Right ventricle myocardium inferior (tissue), 1 donor: ENCODE data around the gene SDHA. TPM values are rescaled to one million over a fixed set of nuclear protein-coding genes. Genes with fewer than 3 reads are reported as not detected.
A peak's percentile ranks its signal among the peaks of the same experiment; 100 is the strongest.

Experiments
- ATAC-seq: fragments of 200-7000 bp; cut with Tn5 transposase; one replicate; pipeline ENCODE4 v1.9.1; 2020; ENCODE audit warnings: mild to moderate bottlenecking, moderate library complexity
- DNase-seq: peaks from one replicate; pipeline ENCODE4 v3.0.0; 2021; ENCODE audit errors: missing footprints
- intact Hi-C: fragments of 100-400 bp; cut with DNase I; formaldehyde crosslinking; loops from one replicate; pipeline ENCODE4 v1.11.0; 2022
- long read RNA-seq: library from polyadenylated mRNA; unstranded; transcript quantifications from one replicate; pipeline ENCODE4 v2.0.0, GENCODE V29; 2021
- total RNA-seq: library from RNA; stranded (reverse); fragmentation: NEBNext Ultra II Directional; extraction: Animal tissue kit (Norgen Biotek cat#: 25700); gene quantifications from one replicate; pipeline ENCODE4 v1.2.1, GENCODE V29; 2021
- donor health status: DM: no; HTN: yes; CAD: no; lungs with severe emphysema.

Gene SDHA
- 811 TPM for total RNA-seq
- long read RNA-seq, transcript SDHA-204 (13 exons, 2,067 nt) = minor isoform, 7 of 1,073 reads
- long read RNA-seq, transcript SDHA-201 (15 exons, 2,390 nt) = major isoform, 643 of 1,073 reads
- long read RNA-seq, partial matches to known transcripts = 71 of 1,073 reads
- long read RNA-seq, other reads (novel, unspliced or antisense) = 345 of 1,073 reads

- peak; percentile 97 for ATAC-seq
- intact Hi-C loops = loop anchor here (2.0 to 5.0 kb wide), 2 partner anchors 27 to 255 kb away; partner anchors contain the start of gene LRRC14B
- peak; percentile 98 for DNase-seq
These were observed at the start of gene SDHA, which contains the start of gene CCDC127 for GRCh38 chr5:217494-218456. TSS of gene SDHA (plus strand) at chr5:218320. CDS start at chr5:218356, 36 bp downstream. TSS of gene CCDC127 (minus strand) at chr5:218153. CDS start at chr5:216849, 1,304 bp downstream.

GRCh38 chr5:169071-169727 lies 48.9 kb upstream of the SDHA start:
- intact Hi-C loops = no loop called here
- ATAC-seq (peak; percentile 40), DNase-seq (peak; percentile 83)

GRCh38 chr5:169728-170094 lies 48.4 kb upstream of the SDHA start:
- ATAC-seq (peak; percentile 6), DNase-seq (no peak)
- intact Hi-C loops = no loop called here

- intact Hi-C loops = no loop called here
- ATAC-seq (no peak), DNase-seq (peak; percentile 50)
These were observed 46.9 kb upstream of the SDHA start for GRCh38 chr5:170971-171800.

- intact Hi-C loops = no loop called here
- no peak for ATAC-seq
- DNase-seq = peak; percentile 58
These were observed 46.3 kb upstream of the SDHA start for GRCh38 chr5:171801-172331.

GRCh38 chr5:172421-172820 lies 45.7 kb upstream of the SDHA start:
- DNase-seq = peak; percentile 20
- no peak for ATAC-seq
- intact Hi-C loops = no loop called here

GRCh38 chr5:172841-173251 lies 45.3 kb upstream of the SDHA start:
- ATAC-seq (no peak), DNase-seq (peak; percentile 66)
- intact Hi-C loops = no loop called here

GRCh38 chr5:173392-174290 lies 44.5 kb upstream of the SDHA start:
- intact Hi-C loops = no loop called here
- no peak for ATAC-seq
- DNase-seq = peak; percentile 42

- DNase-seq (no peak), ATAC-seq (no peak)
- intact Hi-C loops = no loop called here
These were observed 43.9 kb upstream of the SDHA start for GRCh38 chr5:174291-174600.

- ATAC-seq (no peak), DNase-seq (peak; percentile 15)
- intact Hi-C loops = no loop called here
These were observed 43.1 kb upstream of the SDHA start for GRCh38 chr5:174876-175465.

GRCh38 chr5:176296-176823 lies 41.8 kb upstream of the SDHA start:
- intact Hi-C loops = no loop called here
- peak; percentile 17 for DNase-seq
- no peak for ATAC-seq

GRCh38 chr5:178110-178509 lies 40.0 kb upstream of the SDHA start:
- ATAC-seq (no peak), DNase-seq (peak; percentile 28)
- intact Hi-C loops = no loop called here

- intact Hi-C loops = no loop called here
- DNase-seq (peak; percentile 25), ATAC-seq (no peak)
These were observed 38.7 kb upstream of the SDHA start for GRCh38 chr5:179401-179800.

GRCh38 chr5:180286-180918 lies 37.7 kb upstream of the SDHA start:
- ATAC-seq (no peak), DNase-seq (peak; percentile 16)
- intact Hi-C loops = no loop called here

- intact Hi-C loops = no loop called here
- peak; percentile 8 for DNase-seq
These were observed 37.0 kb upstream of the SDHA start for GRCh38 chr5:181160-181559.

GRCh38 chr5:181566-181965 lies 36.6 kb upstream of the SDHA start:
- no peak for ATAC-seq
- intact Hi-C loops = no loop called here
- DNase-seq = peak; percentile 65

More at GRCh38 chr5:181160-181559, 37.0 kb upstream of the SDHA start:
- ATAC-seq = no peak
